Measurements from ENCODE around the gene PXK.

GRCh38 chr3:58417075-58417474 is 84.4 kb downstream of the PXK start:
- TF ChIP-seq GATA2 (IDR thresholded peaks at IDR 0.05; ENCODE audit: low read depth, low read length) (no peak), GATA3 (IDR thresholded peaks at IDR 0.05; ENCODE audit: low read depth, low read length) (no peak)
